Measurements from ENCODE around the gene PLEKHB2.
"Not testable (repeated sequence)": the region's sequence is repeated elsewhere in the genome, so short reads cannot be mapped to it uniquely, and the experiment has no call there.

Gene PLEKHB2

DNA sequence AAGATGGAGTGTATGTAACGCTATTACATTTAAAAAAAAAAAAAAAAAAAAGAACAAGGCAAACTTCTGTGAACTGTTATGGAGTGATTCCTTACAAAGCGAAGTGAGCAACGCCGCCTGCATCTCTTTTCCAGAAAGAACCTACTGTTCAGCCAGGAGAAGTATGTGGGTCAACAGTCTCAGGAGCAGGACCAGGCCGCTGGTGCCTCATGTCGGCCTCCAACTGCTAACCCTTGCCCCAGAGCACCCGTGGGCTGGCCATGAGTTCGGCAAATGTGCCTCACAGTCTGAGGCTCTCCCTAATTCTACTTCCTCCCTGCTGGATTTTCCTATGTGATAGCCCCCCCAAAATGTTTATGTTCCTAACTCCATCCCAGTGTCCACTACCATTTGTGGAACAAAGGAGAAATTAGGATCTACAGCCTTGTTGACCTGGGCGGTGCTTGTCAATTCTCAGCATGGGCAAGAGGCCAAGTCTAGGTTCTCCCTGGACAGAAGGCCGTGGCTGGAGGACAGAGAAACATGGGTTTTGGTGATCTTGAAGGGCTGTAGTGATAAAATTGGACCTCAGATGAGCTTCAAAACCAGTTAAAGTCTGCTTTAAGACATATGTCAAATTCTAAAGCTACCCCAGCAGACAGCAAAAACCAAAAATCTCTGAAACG, 27.8 kb upstream of the PLEKHB2 start:
- no peak overlapping the region for H3K4me3 Mint-ChIP-seq
- peaks cover 6% of the 10 kb centered on the region for H3K4me1 Mint-ChIP-seq
- no peaks in the 10 kb centered on the region for H3K27me3 Mint-ChIP-seq (ENCODE audit: low read depth)
- no peaks in the 10 kb centered on the region for H3K9me3 Mint-ChIP-seq
- peaks cover 81% of the 10 kb centered on the region for H3K36me3 Mint-ChIP-seq (ENCODE audit: low read depth)
- H3K27ac Mint-ChIP-seq: peak overlapping the region in 1 of 3 experiments; percentile 40
- TF ChIP-seq, protein P1, sequence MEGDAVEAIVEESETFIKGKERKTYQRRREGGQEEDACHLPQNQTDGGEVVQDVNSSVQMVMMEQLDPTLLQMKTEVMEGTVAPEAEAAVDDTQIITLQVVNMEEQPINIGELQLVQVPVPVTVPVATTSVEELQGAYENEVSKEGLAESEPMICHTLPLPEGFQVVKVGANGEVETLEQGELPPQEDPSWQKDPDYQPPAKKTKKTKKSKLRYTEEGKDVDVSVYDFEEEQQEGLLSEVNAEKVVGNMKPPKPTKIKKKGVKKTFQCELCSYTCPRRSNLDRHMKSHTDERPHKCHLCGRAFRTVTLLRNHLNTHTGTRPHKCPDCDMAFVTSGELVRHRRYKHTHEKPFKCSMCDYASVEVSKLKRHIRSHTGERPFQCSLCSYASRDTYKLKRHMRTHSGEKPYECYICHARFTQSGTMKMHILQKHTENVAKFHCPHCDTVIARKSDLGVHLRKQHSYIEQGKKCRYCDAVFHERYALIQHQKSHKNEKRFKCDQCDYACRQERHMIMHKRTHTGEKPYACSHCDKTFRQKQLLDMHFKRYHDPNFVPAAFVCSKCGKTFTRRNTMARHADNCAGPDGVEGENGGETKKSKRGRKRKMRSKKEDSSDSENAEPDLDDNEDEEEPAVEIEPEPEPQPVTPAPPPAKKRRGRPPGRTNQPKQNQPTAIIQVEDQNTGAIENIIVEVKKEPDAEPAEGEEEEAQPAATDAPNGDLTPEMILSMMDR (IDR thresholded peaks at IDR 0.05; ENCODE audit: unreplicated experiment in 3 of 3): no peak

DNA sequence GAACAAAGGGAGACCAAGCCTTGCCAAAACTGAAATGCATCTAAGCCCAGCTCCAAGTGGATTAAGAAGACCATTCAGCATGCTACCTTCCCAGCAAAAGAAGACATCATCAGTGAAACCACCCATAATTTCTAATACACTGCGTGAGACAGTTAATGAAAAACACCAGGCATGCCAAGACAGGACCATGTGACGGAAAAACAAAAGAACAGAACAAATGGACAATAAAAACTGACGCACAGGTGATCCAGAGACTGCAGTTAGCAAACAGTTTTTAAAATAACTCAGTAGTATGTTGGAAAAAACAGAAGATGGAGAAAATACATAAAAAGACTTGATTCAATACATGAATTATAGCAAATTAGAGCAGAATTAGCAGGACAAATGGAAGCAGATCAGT, 27.2 kb upstream of the PLEKHB2 start:
- Mint-ChIP-seq H3K4me1 (peaks cover 6% of the 10 kb centered on the region), H3K27ac (no peak overlapping the region), H3K9me3 (no peaks in the 10 kb centered on the region), H3K36me3 (ENCODE audit: low read depth) (peaks cover 85% of the 10 kb centered on the region), H3K27me3 (ENCODE audit: low read depth) (no peaks in the 10 kb centered on the region), H3K4me3 (no peak overlapping the region)
- TF ChIP-seq, protein P1 (IDR thresholded peaks at IDR 0.05; ENCODE audit: unreplicated experiment in 3 of 3): no peak

DNA sequence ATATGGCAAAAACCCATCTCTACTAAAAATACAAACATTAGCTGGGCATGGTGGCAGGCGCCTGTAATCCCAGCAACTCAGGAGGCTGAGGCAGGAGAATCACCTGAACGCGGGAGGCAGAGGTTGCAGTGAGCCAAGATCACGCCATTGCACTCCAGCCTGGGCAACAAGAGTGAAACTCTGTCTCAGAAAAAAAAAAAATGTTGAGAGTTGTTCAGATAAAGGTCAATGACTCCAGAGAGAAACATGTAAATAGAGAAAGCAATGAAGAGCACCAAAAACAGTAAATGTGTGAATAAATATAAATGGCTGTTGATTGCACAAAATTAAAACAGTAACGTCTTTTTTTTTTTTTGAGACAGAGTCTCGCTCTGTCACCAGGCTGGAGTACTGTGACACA, 25.2 kb upstream of the PLEKHB2 start:
- not testable (repeated sequence) for H3K4me1 Mint-ChIP-seq; H3K4me3 Mint-ChIP-seq; H3K27ac Mint-ChIP-seq; H3K9me3 Mint-ChIP-seq; H3K27me3 Mint-ChIP-seq (ENCODE audit: low read depth)
- H3K36me3 Mint-ChIP-seq (ENCODE audit: low read depth): peaks cover 76% of the 10 kb centered on the region

DNA sequence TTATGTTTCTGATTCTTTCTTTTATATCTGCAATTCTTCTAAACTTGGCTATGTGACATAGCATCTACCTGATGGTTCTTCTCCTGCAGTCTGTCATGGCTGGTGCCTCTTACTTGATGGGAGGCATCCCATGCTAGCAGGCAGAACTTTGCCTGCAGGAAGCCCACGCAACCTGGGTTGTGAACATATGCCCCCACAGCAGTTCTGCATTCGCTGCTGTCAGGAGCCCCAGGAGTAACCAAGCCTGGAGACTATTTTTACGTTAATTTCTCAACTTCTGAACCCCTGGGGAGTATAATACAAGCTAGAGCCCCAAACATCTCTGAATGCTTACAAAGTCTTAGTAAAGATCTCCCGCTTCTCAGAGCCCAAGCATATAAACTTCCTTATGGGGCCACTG, 23.9 kb upstream of the PLEKHB2 start:
- Mint-ChIP-seq H3K9me3 (no peaks in the 10 kb centered on the region), H3K4me1 (peaks cover 6% of the 10 kb centered on the region)
- TF ChIP-seq, protein P1 (IDR thresholded peaks at IDR 0.05; ENCODE audit: unreplicated experiment in 3 of 3): no peak

DNA sequence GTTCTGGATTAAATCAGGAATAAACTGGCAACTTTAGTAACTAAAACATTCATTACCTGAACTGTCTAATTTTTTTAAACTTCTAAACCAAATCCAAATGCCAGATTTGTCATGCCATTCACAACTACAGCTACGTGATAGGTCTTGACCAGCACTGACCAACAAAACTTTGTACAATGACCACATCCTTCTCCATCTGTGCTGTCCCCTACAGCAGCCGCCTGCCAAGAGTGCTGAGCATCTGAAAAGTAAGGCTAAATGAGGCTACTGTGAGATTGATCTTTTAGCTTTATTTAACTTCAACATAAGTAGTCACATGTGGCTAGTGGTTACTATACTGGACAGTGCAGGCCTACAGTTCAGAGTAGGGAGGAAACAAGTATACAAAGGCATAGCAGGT, 19.5 kb upstream of the PLEKHB2 start:
- no peaks in the 10 kb centered on the region for H3K9me3 Mint-ChIP-seq
- no peaks in the 10 kb centered on the region for H3K27me3 Mint-ChIP-seq (ENCODE audit: low read depth)
- no peak overlapping the region for H3K4me3 Mint-ChIP-seq
- H3K36me3 Mint-ChIP-seq (ENCODE audit: low read depth): peaks cover 69% of the 10 kb centered on the region
- no peak overlapping the region for H3K27ac Mint-ChIP-seq
- TF ChIP-seq, protein P1 (IDR thresholded peaks at IDR 0.05; ENCODE audit: unreplicated experiment in 3 of 3): no peak
- no peaks in the 10 kb centered on the region for H3K4me1 Mint-ChIP-seq

More for the DNA sequence above, 23.9 kb upstream of the PLEKHB2 start:
- H3K27me3 Mint-ChIP-seq (ENCODE audit: low read depth): no peaks in the 10 kb centered on the region
- H3K4me3 Mint-ChIP-seq: no peak overlapping the region
- peak overlapping the region in 1 of 3 experiments; percentile 11 for H3K27ac Mint-ChIP-seq
- peaks cover 76% of the 10 kb centered on the region for H3K36me3 Mint-ChIP-seq (ENCODE audit: low read depth)

DNA sequence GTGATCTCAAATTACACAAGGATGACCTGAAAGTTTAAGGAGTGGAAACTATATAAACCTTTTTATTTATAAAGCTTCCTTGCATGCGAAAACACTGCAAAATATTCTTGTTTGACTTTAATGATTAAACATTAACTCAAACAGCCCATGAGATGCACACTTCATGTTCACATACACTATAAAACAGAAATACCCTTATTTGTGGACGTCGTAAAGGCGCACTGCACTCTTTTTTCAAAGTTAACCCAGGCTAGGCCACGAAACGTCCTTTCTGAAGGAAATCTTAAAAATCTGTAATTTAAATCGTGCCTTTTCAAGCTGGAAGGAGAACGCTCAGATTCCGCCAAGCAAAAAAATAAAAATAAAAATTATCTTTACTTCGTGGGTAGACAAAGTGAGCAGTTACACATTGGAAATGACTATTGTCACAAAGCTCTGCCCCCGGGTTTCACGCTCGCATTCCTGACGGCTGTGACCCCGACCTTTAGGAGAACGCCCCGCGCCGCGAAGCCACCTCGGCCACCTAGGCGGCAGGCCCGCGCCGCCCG, 12.6 kb upstream of the PLEKHB2 start:
- Mint-ChIP-seq H3K36me3 (ENCODE audit: low read depth) (peaks cover 23% of the 10 kb centered on the region), H3K27me3 (ENCODE audit: low read depth) (no peaks in the 10 kb centered on the region), H3K4me1 (peaks cover 18% of the 10 kb centered on the region), H3K4me3 (peak overlapping the region; percentile 88 to 95 (median 92)), H3K9me3 (no peaks in the 10 kb centered on the region), H3K27ac (peak overlapping the region; percentile 93 to 98 (median 98))
- TF ChIP-seq, protein P1 (IDR thresholded peaks at IDR 0.05; ENCODE audit: unreplicated experiment in 3 of 3): no peak
